GM23248 (cell line): ENCODE measurements around the gene AHRR. TPM values are rescaled to one million over a fixed set of nuclear protein-coding genes. Genes with fewer than 3 reads are reported as not detected.

Source experiments
- DNase-seq: peaks from one replicate; pipeline ENCODE4 v3.0.0-alpha.2; 2015
- H2AFZ ChIP-seq: fragments of 200-600 bp; sonication (generic); 2 replicates; pipeline ENCODE4 v1.6.1; 2016; ENCODE audit warnings: antibody characterized with exemption
- H3F3A ChIP-seq: fragments of 200-600 bp; sonication (generic); 2 replicates; pipeline ENCODE4 v1.6.1; 2016; ENCODE audit warnings: mild to moderate bottlenecking, antibody characterized with exemption, mixed run types; ENCODE audit not compliant: insufficient read depth
- H3K27ac ChIP-seq: fragments of 200-600 bp; sonication (generic); 2 replicates; pipeline ENCODE4 v1.5.1; 2016; ENCODE audit warnings: mild to moderate bottlenecking
- H3K27me3 ChIP-seq: fragments of 200-600 bp; sonication (generic); replicated peaks from 2 replicates; pipeline ENCODE4 v1.6.1; 2016; ENCODE audit warnings: mild to moderate bottlenecking; ENCODE audit not compliant: insufficient read depth
- H3K36me3 ChIP-seq: fragments of 200-600 bp; sonication (generic); 2 replicates; pipeline ENCODE4 v1.6.1; 2016; ENCODE audit warnings: low read depth, mild to moderate bottlenecking
- H3K4me1 ChIP-seq: fragments of 200-600 bp; sonication (generic); 2 replicates; pipeline ENCODE4 v1.6.1; 2016; ENCODE audit warnings: mild to moderate bottlenecking; ENCODE audit not compliant: insufficient read depth
- H3K4me2 ChIP-seq: fragments of 200-600 bp; sonication (generic); one replicate; pipeline ENCODE4 v1.6.1; 2016; ENCODE audit warnings: mild to moderate bottlenecking; ENCODE audit not compliant: unreplicated experiment
- H3K4me3 ChIP-seq: fragments of 200-600 bp; sonication (generic); 2 replicates; pipeline ENCODE4 v1.5.1; 2016; ENCODE audit warnings: mild to moderate bottlenecking
- H3K79me2 ChIP-seq: fragments of 200-600 bp; sonication (generic); 2 replicates; pipeline ENCODE4 v1.6.1; 2016; ENCODE audit warnings: mild to moderate bottlenecking; ENCODE audit not compliant: insufficient read depth
- H3K9ac ChIP-seq: fragments of 200-600 bp; sonication (generic); 2 replicates; pipeline ENCODE4 v1.6.1; 2016; ENCODE audit warnings: mild to moderate bottlenecking
- H3K9me2 ChIP-seq: fragments of 200-600 bp; sonication (generic); 2 replicates; pipeline ENCODE4 v1.6.1; 2016; ENCODE audit warnings: mixed run types, mild to moderate bottlenecking, moderate library complexity; ENCODE audit not compliant: insufficient read depth
- H3K9me3 ChIP-seq: fragments of 200-600 bp; sonication (generic); one replicate; pipeline ENCODE4 v1.6.1; 2017; ENCODE audit warnings: low read depth
- H4K20me1 ChIP-seq: fragments of 200-600 bp; sonication (generic); 2 replicates; pipeline ENCODE4 v1.6.0; 2016; ENCODE audit not compliant: insufficient read depth
- EZH2 ChIP-seq: fragments of 200-600 bp; sonication (generic); IDR thresholded peaks from 2 replicates; pipeline ENCODE4 v1.6.1; 2018; ENCODE audit warnings: antibody characterized with exemption, mild to moderate bottlenecking; ENCODE audit not compliant: insufficient read depth, poor library complexity, severe bottlenecking
- EZH2phosphoT487 ChIP-seq: fragments of 200-600 bp; sonication (generic); IDR thresholded peaks from 2 replicates; pipeline ENCODE4 v1.6.1; 2018; ENCODE audit warnings: antibody characterized with exemption, moderate library complexity, mild to moderate bottlenecking, low read depth; ENCODE audit not compliant: insufficient read depth
- WGBS, 2 experiments: methylation state at CpG; one replicate each; pipeline ENCODE4 v1.1.6; 2015 to 2017; ENCODE audit warnings: low lambda C conversion rate in 2 of 2, low coverage in 1 of 2; ENCODE audit errors: missing lambda C conversion rate in 2 of 2; 5-methylcytosine and 5-hydroxymethylcytosine counted together
- in situ Hi-C: fragments of 300-500 bp; cut with MboI; formaldehyde crosslinking; loops from 2 replicates; pipeline ENCODE4 v1.15.0; 2020
- polyA plus RNA-seq: library from polyadenylated mRNA; unstranded; fragments of >200 nt; fragmentation: Nextera tagmentation; extraction: Ambion mirVana; gene quantifications from 2 replicates; pipeline ENCODE4 v1.2.1, GENCODE V29; 2016
- total RNA-seq: library from RNA; depleted of rRNA; stranded (reverse); fragments of >200 nt; shearing (Covaris generic); gene quantifications from 2 replicates; pipeline ENCODE4 v1.2.3, GENCODE V29; 2014

AHRR gene
- total and polyA plus RNA-seq, 2 experiments from 2014 or later, result 13.2 to 33.7 TPM

DNA sequence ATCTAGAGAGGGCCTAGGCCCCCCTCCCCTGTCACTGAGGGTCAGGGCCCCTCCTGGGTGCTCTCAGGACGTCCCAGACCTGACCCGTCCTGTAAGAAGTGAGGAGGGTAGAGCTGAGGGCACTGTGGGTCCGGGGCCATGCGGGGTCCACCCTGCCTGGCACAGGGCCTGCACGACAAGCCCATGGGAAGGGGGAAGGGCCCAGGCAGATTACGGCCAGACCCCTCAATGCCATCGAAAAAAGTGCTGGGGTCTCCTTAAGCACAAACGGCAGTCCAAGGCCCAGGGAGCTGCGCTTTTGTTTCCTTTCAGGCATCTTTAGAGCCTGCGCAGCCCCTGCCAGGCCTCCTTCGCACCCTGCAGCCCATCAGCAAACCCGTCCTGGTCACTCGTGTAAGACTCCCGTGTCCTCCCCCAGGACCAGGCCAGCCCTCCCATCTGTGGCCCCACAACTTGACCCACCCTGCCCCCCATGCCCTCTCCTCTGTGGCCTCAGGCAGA is 117.0 kb downstream of the AHRR start:
- Histone ChIP-seq H3K4me1 (peaks cover 6% of the 10 kb centered on the region), H2AFZ (no peak overlapping the region), H3K27me3 (no peaks in the 10 kb centered on the region), H3K27ac (no peak overlapping the region), H3K4me3 (no peak overlapping the region), H4K20me1 (no peaks in the 10 kb centered on the region), H3K9ac (no peak overlapping the region), H3K79me2 (peaks cover 14% of the 10 kb centered on the region), H3K9me3 (no peaks in the 10 kb centered on the region), H3F3A (peaks cover 10% of the 10 kb centered on the region; the same call in 1 of the 2 replicates), H3K4me2 (no peak overlapping the region), H3K9me2 (no peaks in the 10 kb centered on the region), H3K36me3 (no peaks in the 10 kb centered on the region)
- in situ Hi-C loops, result loop anchor here (10.0 kb wide), 1 partner anchor 124 kb away; no protein-coding TSS in a partner anchor
- no peak for DNase-seq
- TF ChIP-seq EZH2 (no peak), EZH2phosphoT487 (no peak)
- 76 to 79% methylated on average over 13 to 14 of the region's 14 CpGs for WGBS, 2 experiments

GRCh38 chr5:439181-439580 is 117.7 kb downstream of the AHRR start:
- Histone ChIP-seq H3K9me2 (no peaks in the 10 kb centered on the region), H3K27me3 (no peaks in the 10 kb centered on the region), H3K79me2 (peaks cover 20% of the 10 kb centered on the region), H3K4me1 (peaks cover 7% of the 10 kb centered on the region), H3K4me2 (no peak overlapping the region), H3K36me3 (no peaks in the 10 kb centered on the region), H3K9ac (no peak overlapping the region), H4K20me1 (no peaks in the 10 kb centered on the region), H2AFZ (no peak overlapping the region), H3K27ac (no peak overlapping the region), H3K4me3 (no peak overlapping the region), H3F3A (peaks cover 10% of the 10 kb centered on the region; the same call in 1 of the 2 replicates), H3K9me3 (no peaks in the 10 kb centered on the region)
- TF ChIP-seq EZH2phosphoT487, result no peak
- TF ChIP-seq EZH2, result no peak
- 76 to 80% methylated on average over 8 of the region's 8 CpGs for WGBS, 2 experiments
- in situ Hi-C loops, result loop anchor here (10.0 kb wide), 1 partner anchor 124 kb away; no protein-coding TSS in a partner anchor
- no peak for DNase-seq

GRCh38 chr5:439636-440035 is 118.1 kb downstream of the AHRR start:
- TF ChIP-seq EZH2phosphoT487 (no peak), EZH2 (no peak)
- no peak overlapping the region for H3K4me3 ChIP-seq
- no peaks in the 10 kb centered on the region for H3K27me3 ChIP-seq
- H3K27ac ChIP-seq, result no peak overlapping the region
- peaks cover 25% of the 10 kb centered on the region for H3K79me2 ChIP-seq
- peaks cover 9% of the 10 kb centered on the region for H3K4me1 ChIP-seq
- H4K20me1 ChIP-seq, result no peaks in the 10 kb centered on the region
- peaks cover 10% of the 10 kb centered on the region; the same call in 1 of the 2 replicates for H3F3A ChIP-seq
- no peak overlapping the region for H3K9ac ChIP-seq
- H3K9me2 ChIP-seq, result no peaks in the 10 kb centered on the region
- no peak for DNase-seq
- 68 to 70% methylated on average over 14 of the region's 14 CpGs for WGBS, 2 experiments
- H3K9me3 ChIP-seq, result no peaks in the 10 kb centered on the region
- no peak overlapping the region for H3K4me2 ChIP-seq
- H2AFZ ChIP-seq, result no peak overlapping the region
- in situ Hi-C loops, result loop anchor here (10.0 kb wide), 1 partner anchor 125 kb away; no protein-coding TSS in a partner anchor
- no peaks in the 10 kb centered on the region for H3K36me3 ChIP-seq

- H3K27ac ChIP-seq, result no peak overlapping the region
- no peak overlapping the region for H3K9ac ChIP-seq
- no peak overlapping the region for H2AFZ ChIP-seq
- H3K79me2 ChIP-seq, result peaks cover 34% of the 10 kb centered on the region
- H4K20me1 ChIP-seq, result no peaks in the 10 kb centered on the region
- peaks cover 10% of the 10 kb centered on the region; the same call in 1 of the 2 replicates for H3F3A ChIP-seq
- H3K36me3 ChIP-seq, result no peaks in the 10 kb centered on the region
- no peak for DNase-seq
- H3K9me2 ChIP-seq, result no peaks in the 10 kb centered on the region
- TF ChIP-seq EZH2phosphoT487 (no peak), EZH2 (no peak)
- 55 to 56% methylated on average over 18 of the region's 18 CpGs for WGBS, 2 experiments
- peaks cover 9% of the 10 kb centered on the region for H3K4me1 ChIP-seq
- no peaks in the 10 kb centered on the region for H3K27me3 ChIP-seq
- H3K4me3 ChIP-seq, result no peak overlapping the region
- H3K9me3 ChIP-seq, result no peaks in the 10 kb centered on the region
- H3K4me2 ChIP-seq, result no peak overlapping the region
- in situ Hi-C loops, result no loop called here
Observed at GRCh38 chr5:440401-441201, 119.1 kb downstream of the AHRR start.
